Body of pancreas (tissue), 4 donors: ENCODE results near the gene MYO1H. TPM values are rescaled to one million over a fixed set of nuclear protein-coding genes. Genes with fewer than 3 reads are reported as not detected.

Experiments
- ATAC-seq: fragments of 150-250 bp; one replicate; pipeline ENCODE4 v1.9.1; 2016
- DNase-seq, 4 donors: peaks; one replicate each; pipeline ENCODE4 v3.0.0-alpha.2; 2019
- H3K27ac ChIP-seq, 4 donors: fragments of 200-600 bp; sonication (generic); 1 replicate in 3 of 4; 2 replicates in 1 of 4; pipeline versions ENCODE4 v1.5.1 to v1.6.1; 2016 to 2019; ENCODE audit warnings: mild to moderate bottlenecking in 1 of 4, mixed read lengths in 1 of 4, moderate library complexity in 1 of 4
- H3K27me3 ChIP-seq, 2 donors: fragments of 200-600 bp; sonication (generic); one replicate each; pipeline ENCODE4 v1.6.0; 2016; ENCODE audit warnings: mild to moderate bottlenecking in 1 of 2
- H3K36me3 ChIP-seq, 2 donors: fragments of 200-600 bp; sonication (generic); replicated peaks in 1 of 2; 2 replicates each; pipeline ENCODE4 v1.5.1; 2016; ENCODE audit warnings: low read depth in 2 of 2; ENCODE audit not compliant: insufficient read depth in 1 of 2
- H3K4me1 ChIP-seq: fragments of 200-600 bp; sonication (generic); one replicate; pipeline ENCODE4 v1.6.0; 2016
- H3K4me3 ChIP-seq, 2 donors: fragments of 200-600 bp; sonication (generic); 1 replicate in 1 of 2; 2 replicates in 1 of 2; pipeline ENCODE4 v1.5.1; 2016 to 2019
- H3K9me3 ChIP-seq, 3 donors: fragments of 200-600 bp; sonication (generic); 1 replicate in 2 of 3; 2 replicates in 1 of 3; pipeline ENCODE4 v1.5.1; 2016
- CTCF ChIP-seq, 7 experiments: fragments of 450-650 bp in 4 of 7; fragments of 200-600 bp in 3 of 7; sonication (generic) in 3 of 7; IDR thresholded peaks; one replicate each; pipeline ENCODE4 v1.5.1; 2016 to 2019; ENCODE audit warnings: antibody characterized with exemption in 7 of 7
- POLR2A ChIP-seq, 3 donors: fragments of 450-650 bp; IDR thresholded peaks; one replicate each; pipeline ENCODE4 v1.6.1; 2016; ENCODE audit warnings: antibody characterized with exemption in 3 of 3, mild to moderate bottlenecking in 2 of 3
- WGBS, 2 donors: methylation state at CpG; one replicate each; pipeline ENCODE4 v1.1.5; 2017; 5-methylcytosine and 5-hydroxymethylcytosine counted together
- intact Hi-C: fragments of 100-400 bp; cut with DNase I; formaldehyde crosslinking; loops from one replicate; pipeline ENCODE4 v1.15.1; 2023
- total RNA-seq, 2 donors: library from RNA; depleted of rRNA; stranded (reverse); fragments of >200 nt; gene quantifications; one replicate each; pipeline ENCODE4 v1.1.0, GENCODE V29; 2016

The MYO1H gene
- total RNA-seq, 2 donors from 2014 or later = not detected

DNA sequence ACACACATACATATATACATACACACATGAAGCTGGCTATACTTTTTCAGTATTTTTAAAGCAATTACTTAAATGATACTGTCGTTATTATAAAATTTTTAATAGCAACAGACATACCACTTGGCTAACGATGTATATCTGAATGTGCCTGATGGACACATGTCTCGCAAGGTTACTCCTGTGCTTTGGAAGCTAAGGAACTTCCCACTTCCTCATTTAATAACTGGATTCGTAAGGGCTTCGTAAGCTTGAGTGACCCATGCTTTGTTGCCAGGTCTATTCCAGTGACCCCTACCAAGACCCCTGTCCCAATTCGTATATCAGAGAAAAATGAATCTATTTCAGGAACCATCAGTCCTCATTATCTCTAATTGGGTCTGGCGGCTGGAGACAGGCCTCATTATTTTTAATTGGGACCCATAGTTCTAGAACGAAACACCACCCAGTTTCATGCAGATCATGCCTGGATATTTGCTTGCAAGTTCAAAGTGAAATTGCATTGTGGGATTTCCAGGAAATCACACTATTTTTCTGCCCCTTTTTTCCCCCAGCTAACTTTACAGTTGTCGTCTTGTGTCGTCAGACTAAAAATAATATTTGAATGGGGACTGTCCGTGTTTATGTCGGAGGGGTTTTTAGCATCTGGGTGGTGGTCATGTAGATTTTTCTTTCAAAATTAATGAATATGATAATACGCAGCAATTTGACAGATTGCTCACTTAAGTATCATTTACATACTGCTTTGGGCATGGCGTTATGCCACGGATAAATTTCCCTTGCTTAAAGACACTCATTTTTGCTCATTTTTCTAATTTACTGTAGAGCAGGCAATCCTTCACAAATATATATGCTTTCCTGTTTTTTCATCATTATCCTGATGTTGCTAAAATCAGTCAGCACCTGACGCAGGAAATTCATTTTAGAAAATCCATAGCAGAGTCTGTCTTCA lies 17.1 kb upstream of the MYO1H start:
- TF ChIP-seq POLR2A (IDR thresholded peaks at IDR 0.05) = no peak
- no peak for TF ChIP-seq CTCF (IDR thresholded peaks at IDR 0.05)
- no peaks in the 10 kb centered on the region for H3K27me3 ChIP-seq
- H3K27ac ChIP-seq = no peak overlapping the region
- no peak for DNase-seq
- H3K9me3 ChIP-seq = no peaks in the 10 kb centered on the region
- no peaks in the 10 kb centered on the region for H3K4me1 ChIP-seq
- intact Hi-C loops = no loop called here
- no peaks in the 10 kb centered on the region for H3K36me3 ChIP-seq
- ATAC-seq = no peak
- 80 to 82% methylated on average over 16 of the region's 16 CpGs for WGBS, 2 donors
- no peak overlapping the region for H3K4me3 ChIP-seq

DNA sequence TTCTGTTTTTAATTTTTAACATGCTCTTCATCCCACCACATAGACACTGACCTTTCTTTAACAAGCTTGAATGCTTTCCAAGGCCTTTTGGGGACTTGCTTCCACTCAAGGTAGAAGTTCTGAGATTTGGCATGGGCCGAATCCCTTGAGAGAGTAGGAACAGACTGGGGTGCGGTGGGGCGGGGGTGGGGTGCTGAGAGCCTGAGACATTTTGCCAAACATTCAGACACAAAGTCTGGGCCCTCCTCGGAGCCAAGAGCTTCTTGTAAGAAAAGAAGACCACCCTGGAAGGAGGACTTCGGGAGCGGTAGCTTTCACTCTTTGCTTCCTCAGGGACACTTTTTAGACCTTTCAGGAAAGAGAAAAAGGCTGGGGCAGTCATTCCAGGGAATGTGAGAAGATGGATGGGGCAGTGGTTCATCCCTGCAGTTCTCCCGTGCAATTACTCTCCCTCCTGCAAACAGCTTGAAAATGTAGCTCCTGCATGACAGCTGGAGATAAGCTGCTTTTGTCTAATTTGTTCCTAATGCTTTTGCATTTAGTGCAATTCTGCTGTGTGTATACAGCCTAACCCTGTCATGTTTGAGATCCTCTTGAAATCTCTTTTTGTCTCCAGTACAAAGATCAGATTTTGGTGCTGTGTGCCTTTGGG lies 16.3 kb upstream of the MYO1H start:
- no peak overlapping the region for H3K27ac ChIP-seq
- H3K9me3 ChIP-seq = no peaks in the 10 kb centered on the region
- H3K4me1 ChIP-seq = no peaks in the 10 kb centered on the region
- no peaks in the 10 kb centered on the region for H3K36me3 ChIP-seq
- no peak for TF ChIP-seq CTCF (IDR thresholded peaks at IDR 0.05)
- no peak for TF ChIP-seq POLR2A (IDR thresholded peaks at IDR 0.05)
- intact Hi-C loops = no loop called here
- 50 to 61% methylated on average over 7 of the region's 7 CpGs for WGBS, 2 donors
- no peak overlapping the region for H3K4me3 ChIP-seq
- no peaks in the 10 kb centered on the region for H3K27me3 ChIP-seq
- no peak for DNase-seq
- no peak for ATAC-seq

DNA sequence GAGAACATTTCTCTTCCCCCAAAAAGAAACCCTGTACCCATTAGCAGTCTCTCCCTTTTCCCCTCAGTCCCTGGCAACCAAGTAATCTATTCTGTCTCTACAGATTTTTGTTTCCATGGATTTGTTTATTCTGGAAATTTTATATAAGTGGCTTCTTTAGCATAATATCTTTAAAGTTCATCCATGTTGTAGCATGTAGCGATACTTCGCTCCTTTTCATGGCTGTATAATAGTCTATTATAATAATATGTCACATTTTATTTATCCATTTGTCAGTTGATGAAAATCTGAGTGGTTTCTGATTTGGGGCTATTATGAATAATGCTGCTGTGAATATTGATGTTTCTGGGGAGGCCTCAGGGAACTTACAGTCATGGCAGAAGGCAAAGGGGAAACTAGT lies 12.8 kb upstream of the MYO1H start:
- ATAC-seq = no peak
- no peaks in the 10 kb centered on the region for H3K36me3 ChIP-seq
- intact Hi-C loops = no loop called here
- 91 to 98% methylated on average over 2 of the region's 2 CpGs for WGBS, 2 donors
- H3K27ac ChIP-seq = no peak overlapping the region
- DNase-seq = no peak
- no peak overlapping the region for H3K4me3 ChIP-seq
- no peaks in the 10 kb centered on the region for H3K27me3 ChIP-seq
- no peaks in the 10 kb centered on the region for H3K9me3 ChIP-seq
- no peaks in the 10 kb centered on the region for H3K4me1 ChIP-seq
- no peak for TF ChIP-seq POLR2A (IDR thresholded peaks at IDR 0.05)
- no peak for TF ChIP-seq CTCF (IDR thresholded peaks at IDR 0.05)

GRCh38 chr12:109336593-109336992 lies 11.1 kb upstream of the MYO1H start:
- Histone ChIP-seq H3K4me3 (no peak overlapping the region), H3K27ac (no peak overlapping the region), H3K9me3 (no peaks in the 10 kb centered on the region), H3K4me1 (no peaks in the 10 kb centered on the region), H3K36me3 (no peaks in the 10 kb centered on the region), H3K27me3 (no peaks in the 10 kb centered on the region)
- WGBS, 2 donors = 45 to 71% methylated on average over 1 of the region's 1 CpG
- DNase-seq (no peak), ATAC-seq (no peak)
- intact Hi-C loops = no loop called here
- TF ChIP-seq CTCF (IDR thresholded peaks at IDR 0.05) = no peak
- TF ChIP-seq POLR2A (IDR thresholded peaks at IDR 0.05) = no peak
